HG03139 (cell line): ENCODE measurements around the gene ERBB4.
"Not testable (repeated sequence)": the region's sequence is repeated elsewhere in the genome, so short reads cannot be mapped to it uniquely, and the experiment has no call there.

Source experiments
- ATAC-seq: cut with Tn5 transposase; IDR thresholded peaks from one replicate; pipeline ENCODE4 v1.9.1; 2021; ENCODE audit not compliant: unreplicated experiment

ERBB4 gene

GRCh38 chr2:212021947-212022346 is 516.7 kb downstream of the ERBB4 start:
- no peak for ATAC-seq

GRCh38 chr2:212015588-212015987 is 523.0 kb downstream of the ERBB4 start:
- no peak for ATAC-seq

- ATAC-seq = no peak
Measured at GRCh38 chr2:212013626-212014025, 525.0 kb downstream of the ERBB4 start.

GRCh38 chr2:212010305-212010704 is 528.3 kb downstream of the ERBB4 start:
- ATAC-seq = not testable (repeated sequence)

- no peak for ATAC-seq
Measured at GRCh38 chr2:212007972-212008371, 530.6 kb downstream of the ERBB4 start.

- peak; percentile 89 for ATAC-seq
Measured at GRCh38 chr2:212005085-212005671, 533.4 kb downstream of the ERBB4 start.

- no peak for ATAC-seq
Measured at GRCh38 chr2:212001325-212001724, 537.3 kb downstream of the ERBB4 start.

- no peak for ATAC-seq
Measured at GRCh38 chr2:211996857-211997256, 541.7 kb downstream of the ERBB4 start.

- no peak for ATAC-seq
Measured at GRCh38 chr2:211994806-211995205, 543.8 kb downstream of the ERBB4 start.

- no peak for ATAC-seq
Measured at GRCh38 chr2:211990335-211990734, 548.3 kb downstream of the ERBB4 start.

- ATAC-seq = no peak
Measured at GRCh38 chr2:211986313-211986712, 552.3 kb downstream of the ERBB4 start.

- no peak for ATAC-seq
Measured at GRCh38 chr2:211985393-211985792, 553.2 kb downstream of the ERBB4 start.

- ATAC-seq = no peak
Measured at GRCh38 chr2:211982162-211982561, 556.4 kb downstream of the ERBB4 start.

GRCh38 chr2:211981451-211981850 is 557.2 kb downstream of the ERBB4 start:
- no peak for ATAC-seq

GRCh38 chr2:211976076-211976475 is 562.5 kb downstream of the ERBB4 start:
- no peak for ATAC-seq

- ATAC-seq = no peak
Measured at GRCh38 chr2:211967234-211967633, 571.4 kb downstream of the ERBB4 start.

- ATAC-seq = no peak
Measured at GRCh38 chr2:211963969-211964368, 574.6 kb downstream of the ERBB4 start.

- ATAC-seq = peak; percentile 72
Measured at GRCh38 chr2:211957799-211958198, 580.8 kb downstream of the ERBB4 start.

GRCh38 chr2:211955648-211956047 is 583.0 kb downstream of the ERBB4 start:
- no peak for ATAC-seq

GRCh38 chr2:211948932-211949331 is 589.7 kb downstream of the ERBB4 start:
- no peak for ATAC-seq

GRCh38 chr2:211946960-211947359 is 591.6 kb downstream of the ERBB4 start:
- ATAC-seq = no peak

- no peak for ATAC-seq
Measured at GRCh38 chr2:211944572-211944971, 594.0 kb downstream of the ERBB4 start.

GRCh38 chr2:211942153-211942552 is 596.4 kb downstream of the ERBB4 start:
- ATAC-seq = no peak
